SIG-M5 (cell line): ENCODE measurements around the gene NVL.
"Not testable (repeated sequence)": the region's sequence is repeated elsewhere in the genome, so short reads cannot be mapped to it uniquely, and the experiment has no call there.

Experiments used
- DNase-seq: peaks from one replicate; lab custom pipeline; 2025; lab: John Stamatoyannopoulos, UW

NVL gene

DNA sequence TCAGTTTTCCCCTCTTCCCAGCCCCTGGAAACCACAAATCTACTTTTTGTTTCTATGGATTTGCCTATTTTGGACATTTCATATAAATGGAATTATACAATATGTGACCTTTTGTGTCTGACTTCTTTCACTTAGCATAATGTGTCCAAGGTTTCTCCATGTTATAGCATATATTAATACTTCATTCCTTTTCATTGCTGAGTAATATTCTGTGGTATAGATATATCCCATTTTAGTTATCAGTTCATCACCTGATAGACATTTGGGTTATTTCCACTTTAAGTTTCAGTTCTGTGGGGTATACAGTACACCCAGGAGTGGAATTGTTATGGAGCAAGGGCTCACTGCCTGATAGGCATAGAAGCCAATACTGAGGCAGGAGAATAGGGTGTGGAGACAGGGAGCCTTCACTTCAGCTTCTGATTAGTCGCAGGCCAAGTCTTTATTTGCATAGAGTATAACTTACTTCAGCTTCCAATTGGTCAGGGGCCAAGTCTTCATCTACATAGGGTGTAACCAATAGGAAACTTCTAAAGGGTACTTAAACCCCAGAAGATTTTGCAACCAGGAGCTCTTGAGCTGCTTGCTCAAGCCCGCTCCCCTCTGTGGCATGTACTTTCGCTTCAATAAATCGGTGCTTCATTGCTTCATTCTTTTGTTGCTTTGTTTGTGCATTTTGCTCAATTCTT, 8.3 kb upstream of the NVL start:
- DNase-seq = peak; percentile 97

DNA sequence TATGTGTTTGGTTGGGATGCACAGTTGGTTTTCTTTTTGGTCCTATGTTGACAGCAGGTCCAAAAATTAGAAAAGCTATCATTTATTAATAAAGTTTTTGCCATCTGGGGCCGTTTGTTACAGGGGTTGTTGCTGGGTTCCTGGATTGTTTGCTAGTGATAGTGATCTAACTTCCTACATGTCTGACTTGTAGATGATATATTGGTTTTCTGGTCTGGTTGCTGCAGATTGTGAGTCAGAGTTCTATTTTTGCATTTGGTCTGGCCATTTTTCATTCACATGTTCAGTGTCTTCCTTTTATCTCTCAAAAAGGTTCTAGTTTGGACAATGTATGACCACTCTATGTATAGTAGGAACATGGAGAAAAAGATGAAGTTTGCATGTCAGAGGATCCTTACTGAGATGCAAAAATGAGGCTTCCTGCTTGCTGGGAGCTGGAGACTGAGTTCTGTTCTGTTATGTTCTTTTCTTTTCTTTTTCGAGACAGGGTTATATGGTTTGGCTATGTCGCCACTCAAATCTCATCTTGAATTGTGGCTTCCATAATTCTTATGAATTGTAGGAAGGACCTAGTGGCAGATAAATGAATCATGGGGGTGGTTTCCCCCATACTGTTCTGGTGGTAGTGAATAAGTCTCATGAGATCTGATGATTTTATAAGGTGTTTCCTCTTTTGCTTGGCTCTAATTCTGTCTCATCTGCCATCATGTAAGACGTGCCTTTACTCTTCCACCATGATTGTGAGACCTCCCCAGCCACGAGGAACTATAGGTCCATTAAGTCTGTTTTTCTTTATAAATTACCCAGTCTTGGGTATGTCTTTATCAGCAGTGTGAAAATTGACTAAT, 4.2 kb upstream of the NVL start:
- DNase-seq = peak; percentile 60

DNA sequence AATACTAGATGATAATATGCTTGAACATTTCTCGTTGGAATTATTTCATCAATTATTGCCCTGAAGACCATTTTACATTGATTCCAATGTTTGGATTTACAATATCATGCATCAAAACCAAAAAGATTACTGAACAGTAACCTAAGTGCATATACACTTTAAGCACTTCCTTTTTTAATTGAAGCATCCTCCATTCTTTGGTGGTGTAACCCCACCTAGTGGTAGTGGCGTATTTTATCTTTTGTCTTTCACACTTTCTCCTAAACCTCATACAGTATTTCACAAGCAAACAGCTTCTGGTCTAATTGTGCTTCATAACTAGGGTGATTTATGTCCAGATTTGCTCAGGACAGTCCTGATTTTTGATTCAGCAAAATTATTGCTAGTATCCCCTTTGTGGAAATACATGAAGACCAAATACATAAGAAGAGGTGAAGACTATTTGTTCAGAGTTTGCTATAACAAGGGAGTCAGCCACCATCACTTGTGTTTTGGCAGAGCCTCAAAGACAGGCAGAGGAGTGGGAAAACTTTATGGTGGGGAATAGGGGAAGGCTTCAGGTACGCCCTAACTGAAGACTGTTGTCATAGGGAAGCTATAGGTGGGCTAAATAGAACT, 3.4 kb upstream of the NVL start:
- DNase-seq = peak; percentile 49

DNA sequence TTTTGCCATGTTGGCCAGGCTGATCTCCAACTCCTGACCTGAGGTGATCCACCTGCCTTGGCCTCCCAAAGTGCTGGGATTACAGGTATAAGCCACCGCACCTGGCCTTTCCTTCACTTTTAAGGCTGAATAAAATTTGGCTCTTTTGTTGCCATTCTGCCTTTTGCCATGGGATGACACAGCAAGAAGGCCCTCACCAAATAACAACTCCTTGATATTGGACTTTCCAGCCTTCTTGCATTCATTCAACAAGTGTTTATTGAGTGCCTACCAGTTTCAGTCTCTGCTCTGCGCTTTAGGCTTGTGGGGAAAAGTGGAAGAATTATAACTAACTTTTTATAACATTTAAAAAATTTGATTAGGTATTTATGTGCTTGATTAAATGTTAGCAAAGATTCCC, 1.9 kb upstream of the NVL start:
- DNase-seq = no peak

DNA sequence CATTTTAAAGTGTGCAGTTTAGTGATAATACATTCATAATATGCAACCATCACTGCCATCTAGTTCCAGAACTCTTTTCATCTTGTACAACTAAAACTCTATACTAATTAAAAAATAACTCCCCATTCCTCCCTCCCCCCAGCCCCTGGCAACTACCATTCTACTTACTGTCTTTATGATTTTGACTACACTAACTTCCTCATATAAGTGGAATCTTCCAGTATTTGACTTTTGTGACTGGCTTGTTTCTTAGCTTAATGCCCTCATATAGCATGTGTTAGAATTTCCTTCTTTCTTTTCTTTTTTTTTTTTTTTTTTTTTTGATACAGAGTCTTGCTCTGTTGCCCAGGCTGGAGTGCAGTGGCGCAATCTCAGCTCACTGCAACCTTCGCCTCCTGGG, 1.4 kb upstream of the NVL start:
- no peak for DNase-seq

DNA sequence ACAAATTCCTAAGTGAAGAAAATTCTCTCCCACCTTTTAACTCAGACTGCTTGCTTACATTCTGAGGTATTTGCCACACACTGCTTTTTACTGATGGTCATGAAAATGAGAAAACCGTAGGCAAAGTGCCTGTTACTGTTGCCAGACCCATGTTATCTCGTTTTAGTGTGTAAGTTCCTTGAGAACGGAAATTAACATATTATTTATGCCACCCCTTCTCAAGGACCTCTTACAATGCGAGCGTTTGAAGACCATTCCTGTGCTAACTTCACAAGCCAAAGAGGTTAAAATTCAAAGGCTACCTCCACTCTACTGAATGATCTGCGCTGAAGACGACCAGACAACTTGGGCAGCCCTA, 509 bp downstream of the NVL start:
- DNase-seq = no peak

DNA sequence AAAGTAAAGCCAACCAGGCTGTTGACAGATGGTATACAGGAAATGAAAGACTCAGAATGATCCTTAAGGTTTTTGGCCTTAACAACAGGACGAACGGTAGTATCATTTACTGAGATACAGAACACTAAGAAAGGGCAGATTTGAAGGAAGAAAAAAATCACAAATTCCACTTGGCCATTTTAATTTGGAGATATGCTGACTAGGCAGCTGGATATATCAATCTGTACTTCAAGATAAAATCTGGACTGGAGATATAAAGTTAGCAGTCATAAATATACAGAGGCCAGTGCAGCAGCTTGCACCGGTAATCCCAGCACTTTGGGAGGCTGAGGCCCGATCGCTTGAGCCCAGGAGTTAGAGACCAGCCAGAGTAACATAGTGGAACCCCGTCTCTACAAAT, 1.3 kb downstream of the NVL start:
- DNase-seq = no peak

DNA sequence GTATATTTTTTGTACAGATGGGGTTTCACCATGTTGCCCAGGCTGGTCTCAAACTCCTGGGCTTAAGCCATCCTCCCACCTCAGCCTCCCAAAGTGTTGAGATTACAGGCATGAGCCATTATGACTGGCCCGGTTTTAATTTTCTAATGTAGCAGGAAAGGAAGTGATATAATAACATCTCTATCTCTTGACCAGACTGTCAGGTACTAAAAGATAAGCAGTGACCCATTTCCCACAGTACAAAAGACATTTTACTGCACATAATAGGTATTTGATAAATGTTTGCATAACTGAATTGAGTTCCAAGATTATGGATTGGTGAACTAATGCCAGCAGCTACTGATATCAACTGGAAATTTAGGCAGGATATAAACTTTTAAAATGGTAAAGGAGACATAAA, 4.0 kb downstream of the NVL start:
- no peak for DNase-seq

DNA sequence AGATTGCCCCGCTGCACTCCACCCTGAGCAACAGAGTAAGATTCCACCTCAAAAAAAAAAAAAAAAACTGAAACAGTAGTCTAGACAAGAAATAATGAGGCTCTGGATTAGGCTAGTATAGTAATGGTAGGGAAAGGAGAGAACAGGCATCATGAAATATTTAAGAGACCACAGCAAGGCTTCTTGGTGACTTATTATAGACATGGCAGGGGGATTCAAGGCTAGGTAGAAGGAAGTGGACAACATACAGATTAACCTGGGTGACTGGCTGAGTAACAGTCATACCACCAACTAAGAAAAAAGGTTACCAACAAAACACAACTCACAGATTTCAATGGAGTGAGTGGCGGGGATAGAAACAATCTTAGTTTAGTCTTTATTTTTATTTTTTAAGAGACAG, 8.3 kb downstream of the NVL start:
- DNase-seq = no peak

DNA sequence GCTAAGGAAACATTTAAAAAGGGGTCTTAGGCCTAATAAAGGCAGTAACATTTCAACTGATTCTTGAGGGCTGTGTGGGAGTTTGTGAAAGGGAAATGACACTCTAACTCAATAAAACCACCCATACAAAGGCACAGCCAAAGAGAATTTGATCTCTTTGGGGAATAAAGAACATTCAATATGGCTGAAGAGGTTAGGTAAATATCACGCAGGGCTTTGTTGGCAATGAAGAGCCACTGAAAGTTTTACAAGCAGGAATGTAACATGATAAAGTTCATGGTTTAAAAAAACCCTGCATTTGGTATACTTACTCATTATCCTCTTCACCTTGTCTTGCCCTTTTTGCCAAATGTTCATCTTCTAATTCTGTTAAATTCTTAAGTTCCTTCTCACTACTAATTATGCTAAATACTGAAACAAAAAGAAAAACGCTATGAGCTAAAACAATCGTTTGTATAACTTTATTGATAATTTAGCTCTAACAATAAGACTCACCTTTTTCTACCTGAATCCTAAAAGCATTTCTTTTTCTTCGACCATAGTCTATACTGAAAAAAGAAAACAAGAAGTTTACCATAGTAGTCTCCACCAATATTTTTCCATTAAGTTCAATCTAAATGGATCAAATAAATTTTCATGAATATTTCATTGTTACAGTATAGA, 12.5 kb downstream of the NVL start:
- DNase-seq = no peak

DNA sequence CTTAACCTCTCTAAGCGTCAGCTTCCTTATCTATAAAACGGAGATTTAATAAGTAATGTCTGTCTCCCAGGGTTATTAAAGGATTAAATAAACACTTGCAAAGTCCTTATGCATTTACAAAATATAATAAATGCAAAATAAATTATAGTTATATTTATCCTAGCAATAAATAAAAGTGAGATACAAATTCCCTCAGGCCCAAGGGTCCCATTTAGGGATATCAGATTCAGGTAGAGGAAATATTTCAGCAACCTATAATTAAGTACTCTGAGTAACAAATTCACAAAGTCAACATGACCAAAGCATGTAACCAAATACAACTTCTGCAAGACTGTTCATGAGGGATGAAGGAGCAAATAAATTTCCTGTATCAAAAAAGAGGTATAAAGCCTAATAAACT, 17.9 kb downstream of the NVL start:
- DNase-seq = no peak

DNA sequence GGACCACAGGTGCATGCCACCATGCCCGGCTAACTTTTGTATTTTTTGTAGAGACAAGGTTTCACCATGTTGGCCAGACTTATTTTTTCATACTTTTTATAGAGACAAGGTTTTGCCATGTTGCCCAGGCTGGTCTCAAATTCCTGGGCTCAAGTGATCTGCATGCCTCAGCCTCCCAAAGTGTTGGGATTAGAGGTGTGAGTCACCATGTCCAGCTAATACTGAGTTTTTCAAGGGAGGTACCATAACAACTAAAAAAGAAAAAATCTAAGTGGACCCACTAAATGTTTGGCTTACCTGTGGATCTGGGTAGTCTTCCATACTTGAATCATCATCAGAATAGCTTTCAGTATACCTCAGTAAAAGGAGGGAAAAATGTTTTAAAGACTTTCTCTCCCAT, 18.5 kb downstream of the NVL start:
- not testable (repeated sequence) for DNase-seq

DNA sequence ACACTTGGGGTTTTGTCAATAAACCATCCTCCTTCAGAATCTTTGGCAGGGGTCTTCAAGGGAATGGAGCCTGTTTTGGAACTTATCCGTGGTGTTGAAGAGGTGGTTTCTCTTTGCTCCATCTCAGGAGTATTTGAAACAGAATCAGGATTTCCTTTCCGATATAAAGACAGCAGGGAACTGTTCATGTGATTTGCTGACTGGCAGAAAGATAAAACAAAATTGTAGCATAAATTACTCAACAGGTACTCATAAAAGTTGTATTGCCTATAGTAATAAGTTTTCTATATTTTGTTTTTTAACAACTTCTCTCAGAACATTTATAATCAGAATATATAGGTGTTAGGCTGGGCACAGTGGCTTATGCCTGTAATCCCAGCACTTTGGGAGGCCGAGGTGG, 21.9 kb downstream of the NVL start:
- no peak for DNase-seq

DNA sequence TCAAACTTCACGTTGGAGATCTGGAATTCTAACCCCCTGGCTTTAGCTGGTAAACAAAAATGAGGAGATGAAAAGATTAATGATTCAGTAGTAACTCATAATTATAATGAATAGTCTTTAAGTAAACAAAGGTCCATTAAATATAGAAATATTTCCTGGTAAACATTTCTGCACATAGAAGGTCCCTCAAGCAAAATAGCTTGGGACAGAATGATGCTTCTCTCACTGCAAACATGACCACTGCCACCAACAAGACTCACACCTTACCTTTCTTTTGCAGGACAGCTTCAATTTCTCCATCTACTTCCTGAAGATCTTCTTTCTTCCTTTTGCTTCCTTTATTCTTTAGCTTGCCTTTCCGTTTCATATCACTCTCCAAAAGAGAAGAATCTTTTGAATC, 25.2 kb downstream of the NVL start:
- DNase-seq = no peak

DNA sequence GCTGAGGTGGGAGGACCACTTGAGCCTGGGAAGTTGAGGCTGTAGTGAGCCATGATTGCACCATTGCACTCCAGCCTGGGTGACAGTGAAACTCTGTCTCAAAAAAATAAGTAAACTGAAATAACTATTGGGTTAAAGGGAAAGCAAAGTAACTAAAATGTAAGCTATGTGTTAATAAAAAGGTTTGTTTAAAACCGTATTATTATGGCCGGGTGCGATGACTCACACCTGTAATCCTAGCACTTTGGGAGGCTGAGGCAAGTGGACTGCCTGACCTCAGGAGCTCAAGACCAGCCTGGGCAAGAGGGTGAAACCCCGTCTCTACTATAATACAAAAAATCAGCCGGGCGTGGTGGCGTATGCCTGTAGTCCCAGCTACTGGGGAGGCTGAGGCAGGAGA, 27.0 kb downstream of the NVL start:
- no peak for DNase-seq

DNA sequence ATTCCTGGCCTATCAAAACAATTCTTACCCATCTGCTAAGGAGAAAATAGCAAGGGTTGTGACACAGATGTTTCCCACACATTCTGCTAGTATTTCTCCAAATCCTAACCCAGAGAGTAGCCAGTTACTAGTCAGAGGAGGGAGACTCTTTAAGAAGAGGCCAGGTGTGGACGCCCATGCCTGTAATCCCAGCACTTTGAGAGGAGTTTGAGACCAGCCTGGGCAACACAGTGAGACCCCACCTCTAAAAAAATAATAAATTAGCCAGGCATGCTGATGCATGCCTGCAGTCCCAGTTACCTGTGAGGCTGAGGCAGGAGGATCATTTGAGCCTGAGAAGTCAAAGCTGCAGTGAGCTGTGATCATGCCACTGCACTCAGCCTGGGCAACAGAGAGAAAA, 28.6 kb downstream of the NVL start:
- no peak for DNase-seq

DNA sequence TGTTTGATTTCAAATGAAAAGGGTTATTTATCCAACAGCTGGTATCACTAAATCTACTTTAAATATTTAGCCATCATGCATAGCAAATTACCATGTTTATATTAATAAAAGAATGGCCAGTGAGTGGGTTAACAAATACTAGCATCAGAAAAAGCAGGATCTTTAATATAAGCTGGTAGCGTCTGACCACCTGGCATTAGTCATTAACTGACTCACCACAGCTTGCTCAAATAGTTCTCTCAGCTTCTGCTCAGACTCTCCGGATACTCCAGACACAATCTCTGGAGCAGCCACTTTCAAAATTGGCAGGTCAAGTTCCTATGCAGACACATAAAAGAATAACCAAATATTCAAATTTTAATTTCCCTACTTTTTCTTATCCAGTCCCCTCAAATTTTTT, 29.6 kb downstream of the NVL start:
- DNase-seq = no peak

DNA sequence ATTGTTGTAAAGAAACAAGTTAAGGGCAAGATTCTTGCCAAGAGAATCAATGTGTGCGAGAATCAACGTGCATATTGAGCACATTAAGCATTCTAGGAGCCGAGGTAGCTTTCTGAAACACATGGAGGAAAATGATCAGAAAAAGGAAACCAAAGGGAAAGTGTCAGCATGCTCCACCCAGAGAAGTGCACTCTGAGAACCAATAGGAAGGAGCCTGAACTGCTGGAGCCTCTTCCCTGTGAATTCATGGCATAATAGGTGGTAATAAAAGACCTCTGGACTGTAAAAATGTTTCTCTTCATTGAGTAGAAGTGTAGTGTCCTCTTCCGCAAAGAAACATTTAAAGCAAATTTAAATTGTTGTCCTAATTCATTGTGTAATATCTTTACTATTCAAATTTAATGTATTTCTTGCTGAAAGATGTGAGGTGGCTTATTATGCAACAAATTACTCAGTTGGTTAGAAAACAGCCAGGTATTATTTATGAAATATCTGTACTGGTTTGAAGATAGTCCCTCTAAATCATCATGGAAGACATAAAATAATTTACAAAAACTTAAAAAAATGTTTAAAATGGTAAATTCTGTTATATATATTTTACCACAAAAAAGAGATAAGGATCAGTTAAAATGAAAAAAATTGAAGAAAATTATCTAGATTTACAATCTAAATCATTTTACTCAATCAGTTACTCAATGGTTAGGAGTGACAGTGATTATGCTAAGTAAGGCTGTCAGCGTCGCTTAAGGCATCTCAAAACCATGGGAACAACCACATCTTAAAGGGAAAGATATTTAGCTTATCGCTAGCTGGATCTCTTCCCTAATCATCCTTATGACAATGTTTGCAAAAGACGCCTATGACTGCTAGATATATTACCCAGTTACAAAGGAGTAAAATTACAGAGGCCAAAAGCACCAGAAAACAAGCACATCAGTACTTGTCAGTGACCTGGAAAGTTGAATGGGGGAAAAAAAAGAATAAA, 31.3 kb downstream of the NVL start:
- no peak for DNase-seq

DNA sequence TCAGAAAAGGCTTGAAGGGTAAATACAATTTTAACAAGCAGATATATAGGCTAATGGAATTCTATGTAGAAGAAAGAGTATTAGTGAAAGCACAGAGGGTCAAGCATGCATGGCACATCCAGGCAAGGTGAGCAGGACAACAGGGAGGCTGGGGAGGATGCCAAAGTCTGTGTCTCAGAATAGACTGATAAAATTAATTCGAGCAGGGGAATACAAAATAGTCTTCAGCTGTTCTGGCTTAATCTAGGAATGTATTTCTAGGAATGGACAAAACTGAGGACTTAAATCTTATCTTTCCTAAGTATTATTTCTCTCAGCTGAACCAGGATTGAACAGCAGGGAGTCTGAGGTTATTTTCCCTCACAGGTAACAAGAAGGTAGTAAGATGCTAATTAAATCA, 35.2 kb downstream of the NVL start:
- DNase-seq = no peak

DNA sequence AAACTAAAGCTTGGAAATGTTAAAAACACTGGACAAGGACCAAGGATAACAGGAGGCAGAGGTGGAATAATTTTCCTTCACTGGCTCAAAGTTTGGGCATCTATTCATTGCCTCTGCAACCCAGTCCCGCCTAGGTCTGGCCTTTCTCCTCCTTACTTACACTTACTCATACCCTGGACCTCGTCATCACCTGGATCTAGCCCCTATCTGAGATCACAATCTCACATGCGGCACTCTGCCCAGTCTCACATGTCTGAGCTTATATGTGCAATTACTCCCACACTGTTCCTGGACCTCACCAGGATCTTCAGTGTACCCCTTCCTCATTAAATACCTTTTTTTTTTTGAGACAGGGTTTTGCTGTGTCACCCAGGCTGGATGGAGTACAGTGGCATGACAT, 37.6 kb downstream of the NVL start:
- no peak for DNase-seq

DNA sequence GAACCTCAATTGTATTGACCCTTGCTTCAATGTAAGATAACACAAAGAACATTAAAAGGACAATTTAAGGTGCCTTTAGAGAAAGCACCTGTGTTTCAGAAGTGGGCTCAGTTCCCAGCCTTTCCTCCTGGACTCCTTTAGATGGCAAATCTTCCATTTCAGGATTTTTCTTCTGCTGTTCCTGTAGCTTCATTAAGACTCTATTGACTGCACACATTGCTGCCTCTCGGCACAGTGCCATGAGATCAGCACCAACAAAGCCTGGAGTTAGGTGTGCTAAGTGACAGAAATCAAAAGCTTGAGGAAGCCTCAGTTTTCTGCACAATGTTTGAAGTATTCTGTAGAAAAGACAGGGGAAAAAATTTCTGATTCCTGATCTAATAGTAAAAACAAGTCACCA, 40.6 kb downstream of the NVL start:
- DNase-seq = no peak

DNA sequence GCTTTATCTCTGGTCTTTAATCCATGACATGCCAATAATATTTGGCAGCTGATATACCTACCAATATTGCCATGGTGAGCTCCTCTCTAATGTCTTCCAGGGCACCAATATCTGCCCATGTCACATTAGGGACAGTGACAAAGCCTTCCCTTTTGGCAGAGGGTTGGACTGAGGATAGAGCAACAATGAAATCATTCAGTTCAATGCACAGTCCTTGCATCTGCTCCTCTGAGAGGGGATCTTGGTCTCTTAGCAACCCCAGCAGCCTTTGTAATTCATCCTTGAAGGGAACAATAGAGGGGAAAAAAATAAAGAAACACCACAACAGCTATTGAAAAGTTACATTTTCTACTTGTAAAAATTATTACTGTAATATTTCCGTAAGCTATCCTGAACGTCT, 42.3 kb downstream of the NVL start:
- no peak for DNase-seq
